GM21825 (cell line): Measurements from ENCODE around the gene RBM15B.
A peak's percentile ranks its signal among the peaks of the same experiment; 100 is the strongest.
"Not testable (repeated sequence)": the region's sequence is repeated elsewhere in the genome, so short reads cannot be mapped to it uniquely, and the experiment has no call there.

ENCODE experiments used
- ATAC-seq: cut with Tn5 transposase; IDR thresholded peaks from one replicate; pipeline ENCODE4 v1.9.1; 2021; ENCODE audit warnings: mild to moderate bottlenecking, moderate library complexity; ENCODE audit not compliant: unreplicated experiment

The RBM15B gene

GRCh38 chr3:51375571-51375970 lies 15.5 kb upstream of the RBM15B start:
- no peak for ATAC-seq

GRCh38 chr3:51378065-51378464 lies 13.0 kb upstream of the RBM15B start:
- no peak for ATAC-seq

DNA sequence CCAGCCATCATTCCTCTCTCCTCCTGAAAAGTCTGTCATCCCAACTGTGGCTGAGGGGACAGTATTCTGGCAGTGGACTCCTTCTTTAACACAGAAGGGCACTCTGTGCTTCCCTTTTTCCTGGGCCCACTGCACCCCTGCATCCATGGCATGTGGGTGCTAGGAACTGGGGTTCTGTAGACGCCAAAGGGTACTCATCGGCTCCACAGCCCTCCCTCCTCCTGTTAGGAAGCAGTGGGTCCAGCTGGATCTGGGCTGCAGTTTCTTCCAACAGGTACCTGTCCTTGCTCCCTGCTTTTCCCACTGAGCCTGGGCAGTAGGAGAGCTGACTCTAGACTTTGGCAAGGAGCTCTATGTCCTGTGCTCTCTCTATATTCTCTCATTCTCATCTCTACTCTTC lies 12.4 kb upstream of the RBM15B start:
- no peak for ATAC-seq

DNA sequence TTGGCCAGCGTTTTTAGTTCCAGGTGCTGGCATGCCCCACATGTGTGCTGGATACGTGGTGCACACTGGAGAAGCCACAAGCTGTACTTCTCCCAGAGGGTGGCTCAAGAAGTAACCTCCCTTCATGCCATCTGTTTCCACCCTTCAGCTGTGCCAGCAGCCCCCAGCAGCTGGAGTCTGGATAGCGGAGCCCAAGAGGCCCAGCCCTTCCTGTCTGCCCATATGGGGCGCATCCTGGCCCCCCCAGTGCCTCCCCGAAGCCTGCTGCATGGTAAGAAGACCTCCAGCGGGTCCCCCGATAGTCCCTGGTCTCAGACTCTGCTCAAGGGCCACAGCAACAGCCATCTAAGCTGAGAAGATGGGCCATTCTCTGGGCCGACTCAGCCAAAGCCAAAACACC lies 11.8 kb upstream of the RBM15B start:
- ATAC-seq = no peak

- no peak for ATAC-seq
Measured at GRCh38 chr3:51379746-51380455, 11.2 kb upstream of the RBM15B start.

DNA sequence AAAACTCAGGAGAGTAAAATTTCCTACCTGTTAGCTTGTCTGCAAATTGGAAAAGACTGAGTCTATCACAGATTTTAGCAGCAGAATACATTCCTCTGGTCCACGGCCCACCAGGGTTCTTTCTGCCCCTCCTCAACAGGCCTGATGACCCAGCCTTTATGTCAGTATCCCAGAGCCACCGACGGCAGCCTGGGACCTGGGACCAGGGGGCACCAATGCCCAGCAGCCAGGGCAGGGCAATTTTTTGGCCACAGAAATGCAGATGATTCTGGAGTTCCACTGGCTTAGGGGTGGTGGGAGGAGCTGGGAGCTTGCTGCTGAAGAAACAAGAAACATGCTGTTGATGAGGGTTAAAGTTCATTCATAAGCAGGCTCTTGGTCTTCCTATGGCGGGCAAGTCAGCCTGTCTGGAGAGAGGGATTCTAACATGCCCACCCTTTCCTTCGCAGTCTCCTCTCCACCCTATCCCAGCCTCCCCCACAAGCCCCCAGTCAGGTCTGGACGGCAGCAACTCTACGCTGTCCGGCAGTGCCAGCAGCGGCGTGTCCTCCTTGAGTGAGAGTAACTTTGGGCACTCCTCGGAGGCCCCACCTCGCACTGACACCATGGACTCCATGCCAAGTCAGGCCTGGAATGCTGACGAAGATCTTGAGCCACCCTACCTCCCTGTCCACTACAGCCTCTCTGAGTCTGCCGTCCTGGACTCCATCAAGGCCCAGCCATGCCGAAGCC lies 10.3 kb upstream of the RBM15B start:
- ATAC-seq = no peak

DNA sequence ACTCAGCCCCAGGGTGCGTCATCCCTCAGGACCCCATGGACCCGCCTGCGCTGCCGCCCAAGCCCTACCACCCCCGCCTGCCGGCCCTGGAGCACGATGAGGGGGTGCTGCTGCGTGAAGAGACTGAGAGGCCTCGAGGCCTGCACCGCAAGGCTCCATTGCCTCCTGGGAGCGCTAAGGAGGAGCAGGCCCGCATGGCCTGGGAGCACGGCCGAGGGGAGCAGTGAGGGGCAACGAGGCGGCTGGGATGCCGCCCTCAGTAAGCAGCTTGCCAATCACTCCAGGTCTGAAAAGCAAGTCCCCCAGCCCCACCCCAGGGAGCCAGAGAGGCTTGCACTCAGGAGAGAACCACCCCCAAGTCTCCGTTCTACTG lies 9.8 kb upstream of the RBM15B start:
- ATAC-seq = no peak

GRCh38 chr3:51382076-51382745 lies 8.9 kb upstream of the RBM15B start:
- no peak for ATAC-seq

DNA sequence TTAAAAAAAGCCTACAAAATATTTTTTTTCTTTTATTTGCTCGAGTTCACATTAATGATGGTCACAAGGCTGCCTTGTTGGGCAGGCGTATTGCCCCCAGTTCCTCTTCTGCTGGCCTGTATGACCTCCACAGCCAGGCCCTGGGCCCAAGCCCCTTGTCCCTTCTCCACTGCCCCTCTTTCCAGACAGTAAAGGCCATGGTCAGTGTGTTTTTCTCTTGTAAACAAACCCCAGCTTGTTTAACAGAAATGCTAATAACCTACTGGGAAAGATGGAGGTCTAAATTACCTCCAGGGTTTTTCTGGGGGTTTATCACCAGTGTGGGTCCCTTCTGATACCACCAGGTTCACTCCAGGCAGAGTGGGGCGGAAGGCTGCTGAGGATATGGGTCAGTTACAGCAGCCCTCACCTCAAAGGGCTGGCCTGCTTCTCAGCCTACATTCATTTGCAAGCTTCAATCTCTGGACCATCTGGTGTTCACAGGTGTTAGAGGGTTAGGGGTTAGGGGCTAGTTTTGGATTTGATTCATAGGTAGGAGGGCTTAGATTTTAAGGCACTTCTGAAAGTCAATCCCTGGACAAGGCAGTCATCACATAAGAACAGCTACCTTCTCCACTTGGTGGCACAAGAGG lies 8.0 kb upstream of the RBM15B start:
- no peak for ATAC-seq

DNA sequence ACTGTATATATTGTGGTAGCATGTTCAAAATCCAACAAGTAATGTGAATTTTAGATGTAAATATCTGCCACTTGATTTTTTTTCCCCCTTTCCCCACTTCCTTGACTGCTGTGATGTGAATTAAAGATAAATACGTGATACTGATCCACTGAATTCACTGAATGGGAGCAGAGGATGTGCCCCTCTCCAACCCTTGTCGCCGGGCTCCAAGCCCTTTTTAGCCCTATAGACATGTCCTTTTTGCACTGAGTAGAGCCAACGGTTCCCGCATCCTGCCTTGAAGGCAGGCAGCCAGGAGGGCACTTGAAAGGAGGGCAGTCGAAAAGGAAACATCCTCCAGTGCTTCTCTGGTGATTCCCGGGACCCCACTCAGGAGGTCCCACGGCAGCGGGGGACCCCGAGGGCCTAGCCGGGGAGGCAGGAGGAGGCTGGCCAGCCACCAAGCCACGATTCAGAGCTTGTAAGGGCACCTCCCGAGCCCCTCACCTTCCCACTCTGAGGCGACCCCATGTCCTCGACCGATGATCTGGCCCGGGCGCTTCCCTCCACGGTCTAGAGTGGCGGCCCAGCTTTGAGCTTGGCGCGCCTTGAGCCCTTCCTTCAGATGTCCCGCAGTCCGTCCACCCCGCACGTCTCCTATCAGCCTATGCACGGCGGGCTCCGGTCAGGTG lies 6.9 kb upstream of the RBM15B start:
- ATAC-seq = no peak

DNA sequence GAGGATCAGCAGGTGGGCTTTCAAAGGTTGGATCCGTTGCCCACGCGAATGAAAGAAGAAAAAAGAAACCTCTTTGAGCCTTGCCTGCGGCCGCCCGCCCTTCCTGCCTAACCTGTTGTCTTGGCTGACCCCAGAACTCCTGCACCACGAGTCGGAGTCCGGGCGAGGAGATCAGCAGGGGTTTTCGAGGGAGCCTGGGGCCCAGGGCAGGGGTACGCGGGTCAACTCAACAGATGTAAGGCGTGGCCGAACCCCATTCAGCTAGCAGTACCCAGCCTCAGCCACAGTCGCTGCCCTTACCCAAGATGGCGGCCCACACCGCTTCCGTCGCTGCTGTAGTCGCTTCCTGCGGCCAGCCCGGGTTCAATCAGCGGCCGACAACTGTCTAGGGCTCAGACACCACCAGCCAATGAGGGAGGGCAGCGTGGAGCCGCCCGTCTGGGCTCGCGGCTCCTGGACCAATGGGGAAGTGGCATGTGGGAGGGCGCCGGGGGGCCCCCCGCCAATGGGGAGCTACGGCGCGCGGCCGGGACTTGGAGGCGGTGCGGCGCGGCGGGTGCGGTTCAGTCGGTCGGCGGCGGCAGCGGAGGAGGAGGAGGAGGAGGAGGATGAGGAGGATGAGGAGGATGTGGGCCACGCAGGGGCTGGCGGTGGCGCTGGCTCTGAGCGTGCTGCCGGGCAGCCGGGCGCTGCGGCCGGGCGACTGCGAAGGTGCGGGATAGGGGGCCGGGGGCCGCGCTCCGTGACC lies 6.2 kb upstream of the RBM15B start, which contains the start of gene MANF:
Gene MANF (plus strand): TSS at position 566 of the 748 bp plus-strand sequence. CDS start 52 bp downstream, at position 618.
- ATAC-seq = peak; percentile 91

- ATAC-seq = no peak
Measured at GRCh38 chr3:51385621-51386091, 5.4 kb upstream of the RBM15B start.

DNA sequence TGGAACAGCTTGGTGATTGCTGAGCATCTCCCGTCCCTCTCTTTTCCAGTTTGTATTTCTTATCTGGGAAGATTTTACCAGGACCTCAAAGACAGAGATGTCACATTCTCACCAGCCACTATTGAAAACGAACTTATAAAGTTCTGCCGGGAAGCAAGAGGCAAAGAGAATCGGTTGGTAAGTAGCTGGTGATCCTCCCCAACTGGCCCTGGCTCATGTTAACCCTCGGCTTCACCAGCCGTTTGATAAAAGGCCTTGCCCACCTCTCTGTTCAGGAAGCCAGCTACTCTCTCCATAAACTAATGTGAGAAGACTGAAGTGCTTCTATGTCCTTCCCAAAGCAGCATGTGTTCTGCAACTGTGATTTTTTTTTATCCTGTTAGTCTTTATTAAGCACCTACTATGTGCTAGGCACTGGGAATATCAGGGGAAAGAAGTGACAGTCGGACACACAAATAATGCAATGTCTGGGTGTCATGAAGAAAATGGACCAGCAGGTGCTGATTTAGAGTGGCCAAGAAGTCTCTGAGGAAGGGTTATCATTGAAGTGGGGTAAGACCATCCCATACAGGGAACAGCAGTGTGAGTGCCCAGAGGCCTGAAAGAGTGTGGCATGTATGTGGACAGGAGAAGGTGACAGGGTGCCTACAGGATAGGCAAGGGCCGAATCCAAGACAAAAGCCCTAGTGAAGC lies 4.8 kb upstream of the RBM15B start:
- no peak for ATAC-seq

- ATAC-seq = no peak
Measured at GRCh38 chr3:51386852-51387229, 4.2 kb upstream of the RBM15B start.

DNA sequence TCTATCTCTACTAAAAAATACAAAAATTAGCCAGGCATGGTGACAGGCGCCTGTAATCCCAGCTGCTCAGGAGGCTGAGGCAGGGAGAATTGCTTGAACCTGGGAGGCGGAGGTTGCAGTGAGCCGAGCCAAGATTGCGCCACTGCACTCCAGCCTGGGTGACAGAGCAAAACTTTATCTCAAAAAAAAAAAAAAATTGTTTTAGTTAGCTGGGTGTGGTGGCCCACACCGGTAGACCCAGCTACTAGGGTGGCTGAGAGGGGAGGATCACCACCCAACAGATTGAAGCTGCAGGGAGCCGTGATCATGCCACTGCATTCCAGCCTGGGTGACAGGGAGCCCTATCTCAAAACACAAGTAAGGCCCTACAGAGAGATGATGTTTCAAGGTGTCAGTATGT lies 3.8 kb upstream of the RBM15B start:
- not testable (repeated sequence) for ATAC-seq

GRCh38 chr3:51388286-51389029 lies 2.6 kb upstream of the RBM15B start:
- no peak for ATAC-seq

GRCh38 chr3:51389423-51390183 lies 1.5 kb upstream of the RBM15B start:
- ATAC-seq = no peak
